ENCODE results near the gene CNOT11.
"Not testable (repeated sequence)": the region's sequence is repeated elsewhere in the genome, so short reads cannot be mapped to it uniquely, and the experiment has no call there.

- TF ChIP-seq, protein P1, sequence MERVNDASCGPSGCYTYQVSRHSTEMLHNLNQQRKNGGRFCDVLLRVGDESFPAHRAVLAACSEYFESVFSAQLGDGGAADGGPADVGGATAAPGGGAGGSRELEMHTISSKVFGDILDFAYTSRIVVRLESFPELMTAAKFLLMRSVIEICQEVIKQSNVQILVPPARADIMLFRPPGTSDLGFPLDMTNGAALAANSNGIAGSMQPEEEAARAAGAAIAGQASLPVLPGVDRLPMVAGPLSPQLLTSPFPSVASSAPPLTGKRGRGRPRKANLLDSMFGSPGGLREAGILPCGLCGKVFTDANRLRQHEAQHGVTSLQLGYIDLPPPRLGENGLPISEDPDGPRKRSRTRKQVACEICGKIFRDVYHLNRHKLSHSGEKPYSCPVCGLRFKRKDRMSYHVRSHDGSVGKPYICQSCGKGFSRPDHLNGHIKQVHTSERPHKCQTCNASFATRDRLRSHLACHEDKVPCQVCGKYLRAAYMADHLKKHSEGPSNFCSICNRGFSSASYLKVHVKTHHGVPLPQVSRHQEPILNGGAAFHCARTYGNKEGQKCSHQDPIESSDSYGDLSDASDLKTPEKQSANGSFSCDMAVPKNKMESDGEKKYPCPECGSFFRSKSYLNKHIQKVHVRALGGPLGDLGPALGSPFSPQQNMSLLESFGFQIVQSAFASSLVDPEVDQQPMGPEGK (CRISPR knock-in tag; IDR thresholded peaks at IDR 0.05; ENCODE audit: borderline replicate concordance) = not testable (repeated sequence)
- TF ChIP-seq ZFP3 (CRISPR knock-in tag; IDR thresholded peaks at IDR 0.05); ARNTL (CRISPR knock-in tag; IDR thresholded peaks at IDR 0.05; ENCODE audit: borderline replicate concordance, low read depth); CSDC2 (CRISPR knock-in tag; IDR thresholded peaks at IDR 0.05); ZFP30 (CRISPR knock-in tag; IDR thresholded peaks at IDR 0.05); ZNF565 (CRISPR knock-in tag; conservative IDR thresholded peaks at IDR 0.05; ENCODE audit: low read depth): not testable (repeated sequence)
- TF ChIP-seq, protein P2, sequence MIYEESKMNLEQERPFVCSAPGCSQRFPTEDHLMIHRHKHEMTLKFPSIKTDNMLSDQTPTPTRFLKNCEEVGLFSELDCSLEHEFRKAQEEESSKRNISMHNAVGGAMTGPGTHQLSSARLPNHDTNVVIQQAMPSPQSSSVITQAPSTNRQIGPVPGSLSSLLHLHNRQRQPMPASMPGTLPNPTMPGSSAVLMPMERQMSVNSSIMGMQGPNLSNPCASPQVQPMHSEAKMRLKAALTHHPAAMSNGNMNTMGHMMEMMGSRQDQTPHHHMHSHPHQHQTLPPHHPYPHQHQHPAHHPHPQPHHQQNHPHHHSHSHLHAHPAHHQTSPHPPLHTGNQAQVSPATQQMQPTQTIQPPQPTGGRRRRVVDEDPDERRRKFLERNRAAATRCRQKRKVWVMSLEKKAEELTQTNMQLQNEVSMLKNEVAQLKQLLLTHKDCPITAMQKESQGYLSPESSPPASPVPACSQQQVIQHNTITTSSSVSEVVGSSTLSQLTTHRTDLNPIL (CRISPR knock-in tag; IDR thresholded peaks at IDR 0.05; ENCODE audit: low read depth) = not testable (repeated sequence)
- TF ChIP-seq, protein P3, sequence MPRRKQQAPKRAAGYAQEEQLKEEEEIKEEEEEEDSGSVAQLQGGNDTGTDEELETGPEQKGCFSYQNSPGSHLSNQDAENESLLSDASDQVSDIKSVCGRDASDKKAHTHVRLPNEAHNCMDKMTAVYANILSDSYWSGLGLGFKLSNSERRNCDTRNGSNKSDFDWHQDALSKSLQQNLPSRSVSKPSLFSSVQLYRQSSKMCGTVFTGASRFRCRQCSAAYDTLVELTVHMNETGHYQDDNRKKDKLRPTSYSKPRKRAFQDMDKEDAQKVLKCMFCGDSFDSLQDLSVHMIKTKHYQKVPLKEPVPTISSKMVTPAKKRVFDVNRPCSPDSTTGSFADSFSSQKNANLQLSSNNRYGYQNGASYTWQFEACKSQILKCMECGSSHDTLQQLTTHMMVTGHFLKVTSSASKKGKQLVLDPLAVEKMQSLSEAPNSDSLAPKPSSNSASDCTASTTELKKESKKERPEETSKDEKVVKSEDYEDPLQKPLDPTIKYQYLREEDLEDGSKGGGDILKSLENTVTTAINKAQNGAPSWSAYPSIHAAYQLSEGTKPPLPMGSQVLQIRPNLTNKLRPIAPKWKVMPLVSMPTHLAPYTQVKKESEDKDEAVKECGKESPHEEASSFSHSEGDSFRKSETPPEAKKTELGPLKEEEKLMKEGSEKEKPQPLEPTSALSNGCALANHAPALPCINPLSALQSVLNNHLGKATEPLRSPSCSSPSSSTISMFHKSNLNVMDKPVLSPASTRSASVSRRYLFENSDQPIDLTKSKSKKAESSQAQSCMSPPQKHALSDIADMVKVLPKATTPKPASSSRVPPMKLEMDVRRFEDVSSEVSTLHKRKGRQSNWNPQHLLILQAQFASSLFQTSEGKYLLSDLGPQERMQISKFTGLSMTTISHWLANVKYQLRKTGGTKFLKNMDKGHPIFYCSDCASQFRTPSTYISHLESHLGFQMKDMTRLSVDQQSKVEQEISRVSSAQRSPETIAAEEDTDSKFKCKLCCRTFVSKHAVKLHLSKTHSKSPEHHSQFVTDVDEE (CRISPR knock-in tag; IDR thresholded peaks at IDR 0.05) = not testable (repeated sequence)
Observed at GRCh38 chr2:101251246-101251781, 1.4 kb upstream of the CNOT11 start.
